WTC11 (cell line): ENCODE results near the gene TMEM63C. TPM values are rescaled to one million over a fixed set of nuclear protein-coding genes. Genes with fewer than 3 reads are reported as not detected.

Source experiments
- CREB1 ChIP-seq: sonication (generic); formaldehyde crosslinking; IDR thresholded peaks from 2 replicates; pipeline ENCODE4 v1.8.0; 2023; ENCODE audit warnings: mild to moderate bottlenecking, missing genetic modification reagents
- E2F4 ChIP-seq: sonication (generic); formaldehyde crosslinking; IDR thresholded peaks from 2 replicates; pipeline ENCODE4 v1.8.1; 2022; ENCODE audit warnings: low read depth, mild to moderate bottlenecking, moderate library complexity, missing genetic modification reagents, borderline replicate concordance
- E2F5 ChIP-seq: sonication (generic); formaldehyde crosslinking; IDR thresholded peaks from 2 replicates; pipeline ENCODE4 v1.8.1; 2022; ENCODE audit warnings: mild to moderate bottlenecking, moderate library complexity, missing genetic modification reagents
- EMX1 ChIP-seq: fragments of 250-450 bp; sonication (Bioruptor Pico); IDR thresholded peaks from 2 replicates; pipeline ENCODE4 v1.8.0; 2021; ENCODE audit warnings: mild to moderate bottlenecking
- GTF2I ChIP-seq: fragments of 250-450 bp; sonication (Bioruptor Pico); conservative IDR thresholded peaks from 2 replicates; pipeline ENCODE4 v1.4.0; 2021; ENCODE audit warnings: mild to moderate bottlenecking
- HMGXB4 ChIP-seq: sonication (generic); formaldehyde crosslinking; IDR thresholded peaks from 2 replicates; pipeline ENCODE4 v1.8.1; 2023; ENCODE audit warnings: mild to moderate bottlenecking, moderate library complexity, missing genetic modification reagents
- MYBL2 ChIP-seq: sonication (generic); formaldehyde crosslinking; IDR thresholded peaks from 2 replicates; pipeline ENCODE4 v1.8.1; 2023; ENCODE audit warnings: mild to moderate bottlenecking, moderate library complexity, missing genetic modification reagents
- NFE2L1 ChIP-seq: sonication (generic); formaldehyde crosslinking; IDR thresholded peaks from 2 replicates; pipeline ENCODE4 v1.8.1; 2023; ENCODE audit warnings: missing genetic modification reagents
- PRRX2 ChIP-seq: fragments of 250-450 bp; sonication (Bioruptor Pico); IDR thresholded peaks from 2 replicates; pipeline ENCODE4 v1.8.0; 2021; ENCODE audit warnings: mild to moderate bottlenecking
- RORB ChIP-seq: fragments of 250-450 bp; sonication (Bioruptor Pico); IDR thresholded peaks from 2 replicates; pipeline ENCODE4 v1.9.0; 2021; ENCODE audit warnings: mild to moderate bottlenecking
- TP53 ChIP-seq: sonication (generic); formaldehyde crosslinking; IDR thresholded peaks from 2 replicates; pipeline ENCODE4 v1.8.1; 2023; ENCODE audit warnings: mild to moderate bottlenecking, missing genetic modification reagents
- ZNF232 ChIP-seq: sonication (generic); formaldehyde crosslinking; IDR thresholded peaks from 2 replicates; pipeline ENCODE4 v1.8.0; 2022; ENCODE audit warnings: mild to moderate bottlenecking, missing genetic modification reagents
- ZNF263 ChIP-seq: sonication (generic); formaldehyde crosslinking; IDR thresholded peaks from 2 replicates; pipeline ENCODE4 v1.8.1; 2022; ENCODE audit warnings: low read depth, mild to moderate bottlenecking, moderate library complexity, missing genetic modification reagents
- ZNF281 ChIP-seq: sonication (generic); formaldehyde crosslinking; IDR thresholded peaks from 2 replicates; pipeline ENCODE4 v1.8.0; 2023; ENCODE audit warnings: mild to moderate bottlenecking, missing genetic modification reagents
- ZNF416 ChIP-seq: fragments of 250-450 bp; sonication (Bioruptor Pico); IDR thresholded peaks from 2 replicates; pipeline ENCODE4 v1.9.0; 2021; ENCODE audit warnings: mild to moderate bottlenecking, inconsistent platforms
- ZNF423 ChIP-seq: fragments of 250-450 bp; sonication (Bioruptor Pico); IDR thresholded peaks from 2 replicates; pipeline ENCODE4 v2.1.2; 2022; ENCODE audit warnings: mild to moderate bottlenecking, moderate library complexity
- total RNA-seq: library from RNA; stranded (reverse); gene quantifications from 3 replicates; pipeline ENCODE4 v1.2.3, GENCODE V29; 2021
- TF ChIP-seq, protein P1 (sequence below): sonication (generic); formaldehyde crosslinking; IDR thresholded peaks from 2 replicates; pipeline ENCODE4 v1.8.1; 2023; ENCODE audit warnings: mild to moderate bottlenecking, missing genetic modification reagents, borderline replicate concordance
- TF ChIP-seq, protein P2 (sequence below): sonication (generic); formaldehyde crosslinking; IDR thresholded peaks from 2 replicates; pipeline ENCODE4 v1.8.0; 2023; ENCODE audit warnings: missing genetic modification reagents
- TF ChIP-seq, protein P3 (sequence below): fragments of 250-450 bp; sonication (Bioruptor Pico); IDR thresholded peaks from 2 replicates; pipeline ENCODE4 v1.9.0; 2021; ENCODE audit warnings: mild to moderate bottlenecking
- TF ChIP-seq, protein P4 (sequence below): sonication (generic); formaldehyde crosslinking; IDR thresholded peaks from 2 replicates; pipeline ENCODE4 v1.8.0; 2022; ENCODE audit warnings: mild to moderate bottlenecking, missing genetic modification reagents
- TF ChIP-seq, protein P5 (sequence below): fragments of 250-450 bp; sonication (Bioruptor Pico); conservative IDR thresholded peaks from 2 replicates; pipeline ENCODE4 v1.9.0; 2021; ENCODE audit warnings: mild to moderate bottlenecking

Gene TMEM63C
- total RNA-seq, 1 experiment from 2014 or later, result 8.8 TPM

- TF ChIP-seq, protein P1, sequence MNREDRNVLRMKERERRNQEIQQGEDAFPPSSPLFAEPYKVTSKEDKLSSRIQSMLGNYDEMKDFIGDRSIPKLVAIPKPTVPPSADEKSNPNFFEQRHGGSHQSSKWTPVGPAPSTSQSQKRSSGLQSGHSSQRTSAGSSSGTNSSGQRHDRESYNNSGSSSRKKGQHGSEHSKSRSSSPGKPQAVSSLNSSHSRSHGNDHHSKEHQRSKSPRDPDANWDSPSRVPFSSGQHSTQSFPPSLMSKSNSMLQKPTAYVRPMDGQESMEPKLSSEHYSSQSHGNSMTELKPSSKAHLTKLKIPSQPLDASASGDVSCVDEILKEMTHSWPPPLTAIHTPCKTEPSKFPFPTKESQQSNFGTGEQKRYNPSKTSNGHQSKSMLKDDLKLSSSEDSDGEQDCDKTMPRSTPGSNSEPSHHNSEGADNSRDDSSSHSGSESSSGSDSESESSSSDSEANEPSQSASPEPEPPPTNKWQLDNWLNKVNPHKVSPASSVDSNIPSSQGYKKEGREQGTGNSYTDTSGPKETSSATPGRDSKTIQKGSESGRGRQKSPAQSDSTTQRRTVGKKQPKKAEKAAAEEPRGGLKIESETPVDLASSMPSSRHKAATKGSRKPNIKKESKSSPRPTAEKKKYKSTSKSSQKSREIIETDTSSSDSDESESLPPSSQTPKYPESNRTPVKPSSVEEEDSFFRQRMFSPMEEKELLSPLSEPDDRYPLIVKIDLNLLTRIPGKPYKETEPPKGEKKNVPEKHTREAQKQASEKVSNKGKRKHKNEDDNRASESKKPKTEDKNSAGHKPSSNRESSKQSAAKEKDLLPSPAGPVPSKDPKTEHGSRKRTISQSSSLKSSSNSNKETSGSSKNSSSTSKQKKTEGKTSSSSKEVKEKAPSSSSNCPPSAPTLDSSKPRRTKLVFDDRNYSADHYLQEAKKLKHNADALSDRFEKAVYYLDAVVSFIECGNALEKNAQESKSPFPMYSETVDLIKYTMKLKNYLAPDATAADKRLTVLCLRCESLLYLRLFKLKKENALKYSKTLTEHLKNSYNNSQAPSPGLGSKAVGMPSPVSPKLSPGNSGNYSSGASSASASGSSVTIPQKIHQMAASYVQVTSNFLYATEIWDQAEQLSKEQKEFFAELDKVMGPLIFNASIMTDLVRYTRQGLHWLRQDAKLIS (CRISPR knock-in tag), result peak; percentile 5; the same call in 1 of the 2 replicates
- 0 out of 2 replicates have a peak, but pooled peaks have one; percentile 46 for TF ChIP-seq CREB1 (CRISPR knock-in tag)
- 0 out of 2 replicates have a peak, but pooled peaks have one; percentile 34 for TF ChIP-seq ZNF281 (CRISPR knock-in tag)
- no peak for TF ChIP-seq EMX1 (CRISPR knock-in tag)
- TF ChIP-seq, protein P2, sequence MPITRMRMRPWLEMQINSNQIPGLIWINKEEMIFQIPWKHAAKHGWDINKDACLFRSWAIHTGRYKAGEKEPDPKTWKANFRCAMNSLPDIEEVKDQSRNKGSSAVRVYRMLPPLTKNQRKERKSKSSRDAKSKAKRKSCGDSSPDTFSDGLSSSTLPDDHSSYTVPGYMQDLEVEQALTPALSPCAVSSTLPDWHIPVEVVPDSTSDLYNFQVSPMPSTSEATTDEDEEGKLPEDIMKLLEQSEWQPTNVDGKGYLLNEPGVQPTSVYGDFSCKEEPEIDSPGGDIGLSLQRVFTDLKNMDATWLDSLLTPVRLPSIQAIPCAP (CRISPR knock-in tag), result no peak
- no peak for TF ChIP-seq MYBL2 (CRISPR knock-in tag)
- TF ChIP-seq E2F5 (CRISPR knock-in tag), result 0 out of 2 replicates have a peak, but pooled peaks have one; percentile 23
- TF ChIP-seq, protein P3, sequence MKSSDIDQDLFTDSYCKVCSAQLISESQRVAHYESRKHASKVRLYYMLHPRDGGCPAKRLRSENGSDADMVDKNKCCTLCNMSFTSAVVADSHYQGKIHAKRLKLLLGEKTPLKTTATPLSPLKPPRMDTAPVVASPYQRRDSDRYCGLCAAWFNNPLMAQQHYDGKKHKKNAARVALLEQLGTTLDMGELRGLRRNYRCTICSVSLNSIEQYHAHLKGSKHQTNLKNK (CRISPR knock-in tag), result no peak
- TF ChIP-seq ZNF232 (CRISPR knock-in tag), result no peak
- 0 out of 2 replicates have a peak, but pooled peaks have one; percentile 47 for TF ChIP-seq ZNF416 (CRISPR knock-in tag)
- TF ChIP-seq, protein P4, sequence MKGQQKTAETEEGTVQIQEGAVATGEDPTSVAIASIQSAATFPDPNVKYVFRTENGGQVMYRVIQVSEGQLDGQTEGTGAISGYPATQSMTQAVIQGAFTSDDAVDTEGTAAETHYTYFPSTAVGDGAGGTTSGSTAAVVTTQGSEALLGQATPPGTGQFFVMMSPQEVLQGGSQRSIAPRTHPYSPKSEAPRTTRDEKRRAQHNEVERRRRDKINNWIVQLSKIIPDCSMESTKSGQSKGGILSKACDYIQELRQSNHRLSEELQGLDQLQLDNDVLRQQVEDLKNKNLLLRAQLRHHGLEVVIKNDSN (CRISPR knock-in tag), result no peak
- no peak for TF ChIP-seq RORB
- no peak for TF ChIP-seq PRRX2 (CRISPR knock-in tag)
- TF ChIP-seq NFE2L1 (CRISPR knock-in tag), result no peak
- TF ChIP-seq ZNF263 (CRISPR knock-in tag), result no peak
- TF ChIP-seq, protein P5, sequence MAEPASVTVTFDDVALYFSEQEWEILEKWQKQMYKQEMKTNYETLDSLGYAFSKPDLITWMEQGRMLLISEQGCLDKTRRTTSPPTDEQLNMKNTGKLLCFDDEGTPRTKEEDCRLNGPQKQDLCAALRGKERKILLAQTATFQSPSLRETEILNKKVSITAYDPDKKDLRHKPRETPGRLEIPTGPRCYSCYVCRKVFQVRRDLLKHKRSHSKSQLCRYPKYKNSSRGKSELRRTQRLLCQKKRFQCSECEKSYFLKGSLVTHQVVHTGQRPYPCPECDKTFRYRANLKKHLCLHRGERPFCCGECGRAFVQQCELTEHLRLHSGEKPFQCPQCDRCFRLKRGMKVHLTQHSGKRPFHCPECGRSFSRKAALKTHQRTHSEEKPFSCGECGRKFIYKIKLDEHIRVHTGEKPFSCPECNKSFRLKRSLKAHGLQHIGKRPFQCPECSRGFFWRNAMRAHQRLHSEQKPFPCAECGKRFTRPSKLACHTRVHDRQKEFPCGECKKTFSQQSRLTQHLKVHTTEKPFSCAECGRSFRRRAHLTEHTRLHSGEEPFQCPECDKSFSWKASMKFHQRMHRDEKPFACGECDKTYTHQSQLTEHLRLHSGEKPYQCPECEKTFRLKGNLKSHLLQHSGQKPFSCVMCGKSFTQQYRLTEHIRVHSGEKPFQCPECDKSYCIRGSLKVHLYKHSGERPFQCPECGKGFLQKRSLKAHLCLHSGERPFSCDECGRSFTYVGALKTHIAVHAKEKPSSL (CRISPR knock-in tag), result no peak
- TF ChIP-seq ZNF423 (CRISPR knock-in tag), result no peak
- no peak for TF ChIP-seq GTF2I (CRISPR knock-in tag)
- 0 out of 2 replicates have a peak, but pooled peaks have one; percentile 31 for TF ChIP-seq TP53 (CRISPR knock-in tag)
- no peak for TF ChIP-seq E2F4 (CRISPR knock-in tag)
- TF ChIP-seq HMGXB4 (CRISPR knock-in tag), result peak; percentile 88; the same call in 1 of the 2 replicates
These were observed 41.8 kb upstream of the TMEM63C start (continued) for GRCh38 chr14:77139540-77140358.
